ENCODE data around the gene CUX1. TPM values are rescaled to one million over a fixed set of nuclear protein-coding genes. Genes with fewer than 3 reads are reported as not detected.
"Not testable (repeated sequence)": the region's sequence is repeated elsewhere in the genome, so short reads cannot be mapped to it uniquely, and the experiment has no call there.

The CUX1 gene
- total RNA-seq, 1 experiment from 2014 or later, result 54.8 TPM

DNA sequence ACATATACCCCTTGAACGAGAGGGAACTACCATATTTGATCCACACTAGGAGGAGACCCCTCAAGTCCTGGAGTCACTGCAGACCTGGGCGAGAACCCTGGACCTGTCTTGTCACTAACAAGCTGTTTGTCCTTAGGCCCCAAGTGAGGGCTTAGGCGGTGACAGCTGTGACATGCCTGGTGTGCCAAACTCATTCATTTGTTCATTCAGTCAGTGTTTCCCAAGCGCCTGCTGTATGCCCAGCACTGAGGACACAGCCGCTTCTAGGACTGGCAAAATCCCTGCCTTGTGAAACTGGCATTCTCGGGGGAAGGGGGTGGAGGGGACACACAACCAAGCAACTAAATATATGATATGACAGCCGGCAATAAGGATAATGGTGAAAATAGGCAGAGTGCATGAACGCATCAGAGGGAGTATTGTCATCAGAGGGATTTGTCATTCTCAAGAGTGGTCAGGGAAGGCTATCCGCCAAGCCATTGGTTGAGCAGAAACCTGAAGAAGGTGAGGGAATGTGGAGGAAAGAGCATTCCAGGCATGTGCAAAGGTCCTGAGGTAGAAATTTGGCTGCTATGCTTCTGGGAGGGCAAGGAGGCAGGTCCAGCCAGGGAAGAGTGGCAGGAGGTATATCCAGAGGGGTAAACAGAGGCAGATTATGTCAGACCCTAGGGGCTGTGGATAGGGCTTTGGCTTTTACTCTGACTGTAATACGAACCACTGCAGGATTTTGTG lies 480.2 kb downstream of the CUX1 start:
- no peak for DNase-seq
- CTCF ChIA-PET, result no interaction called here
- intact Hi-C loops (cut with micrococcal nuclease; ENCODE audit: unreplicated experiment), result no loop called here
- Mint-ChIP-seq H3K9me3 (ENCODE audit: low read depth, unreplicated experiment) (no peaks in the 10 kb centered on the region), H3K27me3 (ENCODE audit: unreplicated experiment) (no peaks in the 10 kb centered on the region), H3K4me1 (ENCODE audit: low read depth, unreplicated experiment) (no peaks in the 10 kb centered on the region), H3K27ac (ENCODE audit: unreplicated experiment) (no peak overlapping the region), H3K36me3 (ENCODE audit: insufficient read depth, unreplicated experiment) (no peaks in the 10 kb centered on the region), H3K4me3 (ENCODE audit: low read depth, unreplicated experiment) (no peak overlapping the region)
- TF ChIP-seq, protein P1, sequence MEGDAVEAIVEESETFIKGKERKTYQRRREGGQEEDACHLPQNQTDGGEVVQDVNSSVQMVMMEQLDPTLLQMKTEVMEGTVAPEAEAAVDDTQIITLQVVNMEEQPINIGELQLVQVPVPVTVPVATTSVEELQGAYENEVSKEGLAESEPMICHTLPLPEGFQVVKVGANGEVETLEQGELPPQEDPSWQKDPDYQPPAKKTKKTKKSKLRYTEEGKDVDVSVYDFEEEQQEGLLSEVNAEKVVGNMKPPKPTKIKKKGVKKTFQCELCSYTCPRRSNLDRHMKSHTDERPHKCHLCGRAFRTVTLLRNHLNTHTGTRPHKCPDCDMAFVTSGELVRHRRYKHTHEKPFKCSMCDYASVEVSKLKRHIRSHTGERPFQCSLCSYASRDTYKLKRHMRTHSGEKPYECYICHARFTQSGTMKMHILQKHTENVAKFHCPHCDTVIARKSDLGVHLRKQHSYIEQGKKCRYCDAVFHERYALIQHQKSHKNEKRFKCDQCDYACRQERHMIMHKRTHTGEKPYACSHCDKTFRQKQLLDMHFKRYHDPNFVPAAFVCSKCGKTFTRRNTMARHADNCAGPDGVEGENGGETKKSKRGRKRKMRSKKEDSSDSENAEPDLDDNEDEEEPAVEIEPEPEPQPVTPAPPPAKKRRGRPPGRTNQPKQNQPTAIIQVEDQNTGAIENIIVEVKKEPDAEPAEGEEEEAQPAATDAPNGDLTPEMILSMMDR (IDR thresholded peaks at IDR 0.05; ENCODE audit: unreplicated experiment), result no peak
- BruUV-seq (replicated peaks), result no TSS peak

DNA sequence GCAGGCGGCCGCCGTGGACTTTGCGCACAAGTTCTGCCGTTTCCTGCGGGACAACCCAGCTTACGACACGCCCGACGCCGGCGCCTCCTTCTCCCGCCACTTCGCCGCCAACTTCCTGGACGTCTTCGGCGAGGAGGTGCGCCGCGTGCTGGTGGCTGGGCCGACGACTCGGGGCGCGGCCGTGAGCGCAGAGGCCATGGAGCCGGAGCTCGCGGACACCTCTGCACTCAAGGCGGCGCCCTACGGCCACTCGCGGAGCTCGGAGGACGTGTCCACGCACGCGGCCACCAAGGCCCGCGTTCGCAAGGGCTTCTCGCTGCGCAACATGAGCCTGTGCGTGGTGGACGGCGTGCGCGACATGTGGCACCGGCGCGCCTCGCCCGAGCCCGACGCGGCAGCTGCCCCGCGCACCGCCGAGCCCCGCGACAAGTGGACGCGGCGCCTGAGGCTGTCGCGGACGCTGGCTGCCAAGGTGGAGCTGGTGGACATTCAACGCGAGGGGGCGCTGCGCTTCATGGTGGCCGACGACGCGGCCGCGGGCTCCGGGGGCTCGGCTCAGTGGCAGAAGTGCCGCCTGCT lies 483.3 kb downstream of the CUX1 start:
- no peaks in the 10 kb centered on the region for H3K27me3 Mint-ChIP-seq (ENCODE audit: unreplicated experiment)
- H3K4me1 Mint-ChIP-seq (ENCODE audit: low read depth, unreplicated experiment), result no peaks in the 10 kb centered on the region
- intact Hi-C loops (cut with micrococcal nuclease; ENCODE audit: unreplicated experiment), result no loop called here
- H3K27ac Mint-ChIP-seq (ENCODE audit: unreplicated experiment), result no peak overlapping the region
- H3K36me3 Mint-ChIP-seq (ENCODE audit: insufficient read depth, unreplicated experiment), result no peaks in the 10 kb centered on the region
- no peaks in the 10 kb centered on the region for H3K9me3 Mint-ChIP-seq (ENCODE audit: low read depth, unreplicated experiment)
- BruUV-seq (replicated peaks), result no TSS peak
- CTCF ChIA-PET, result no interaction called here
- TF ChIP-seq, protein P1 (IDR thresholded peaks at IDR 0.05; ENCODE audit: unreplicated experiment), result no peak
- H3K4me3 Mint-ChIP-seq (ENCODE audit: low read depth, unreplicated experiment), result no peak overlapping the region
- DNase-seq, result no peak

DNA sequence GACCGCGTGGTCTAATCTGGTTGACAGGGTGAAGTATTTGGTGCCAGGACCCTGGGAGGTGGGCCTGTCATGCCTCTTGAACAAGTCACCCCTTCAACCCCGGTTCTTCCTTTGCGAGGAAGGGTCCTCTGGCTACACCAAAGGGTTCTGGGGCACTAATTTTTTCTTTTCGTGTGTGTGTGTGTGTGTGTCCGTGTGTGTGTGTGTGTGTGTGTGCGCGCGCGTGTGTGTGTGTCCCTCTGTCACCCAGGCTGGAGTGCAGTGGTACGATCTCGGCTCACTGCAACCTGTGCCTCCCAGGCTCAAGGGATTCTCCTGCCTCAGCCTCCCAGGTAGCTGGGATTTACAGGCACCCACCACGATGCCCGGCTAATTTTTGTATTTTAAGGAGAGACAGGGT lies 483.9 kb downstream of the CUX1 start:
- H3K4me3 Mint-ChIP-seq (ENCODE audit: low read depth, unreplicated experiment); H3K27ac Mint-ChIP-seq (ENCODE audit: unreplicated experiment); BruUV-seq (replicated peaks); H3K9me3 Mint-ChIP-seq (ENCODE audit: low read depth, unreplicated experiment); DNase-seq; H3K36me3 Mint-ChIP-seq (ENCODE audit: insufficient read depth, unreplicated experiment); CTCF ChIA-PET; intact Hi-C loops (cut with micrococcal nuclease; ENCODE audit: unreplicated experiment); H3K27me3 Mint-ChIP-seq (ENCODE audit: unreplicated experiment); H3K4me1 Mint-ChIP-seq (ENCODE audit: low read depth, unreplicated experiment): not testable (repeated sequence)

DNA sequence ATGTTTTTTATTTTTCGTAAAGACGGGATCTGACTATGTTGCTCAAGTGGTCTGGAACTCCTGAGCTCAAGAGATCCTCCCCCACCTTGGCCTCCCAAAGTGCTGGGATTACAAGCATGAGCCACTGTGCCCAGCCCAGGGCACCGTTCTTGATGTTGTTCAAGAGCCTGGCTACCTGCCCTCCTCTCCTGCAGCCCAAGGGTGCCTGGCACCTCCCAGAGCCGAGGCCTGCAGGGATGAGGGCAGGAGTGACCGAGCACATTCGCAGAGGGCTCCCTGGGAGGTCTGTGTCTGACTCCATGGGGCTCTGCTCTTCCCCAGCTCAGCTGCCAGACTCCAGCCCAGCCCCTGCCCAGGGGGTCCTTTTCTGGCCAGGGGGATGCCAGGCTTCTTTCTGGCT lies 484.6 kb downstream of the CUX1 start:
- H3K4me3 Mint-ChIP-seq (ENCODE audit: low read depth, unreplicated experiment), result no peak overlapping the region
- intact Hi-C loops (cut with micrococcal nuclease; ENCODE audit: unreplicated experiment), result no loop called here
- no peak for DNase-seq
- no peaks in the 10 kb centered on the region for H3K9me3 Mint-ChIP-seq (ENCODE audit: low read depth, unreplicated experiment)
- H3K36me3 Mint-ChIP-seq (ENCODE audit: insufficient read depth, unreplicated experiment), result no peaks in the 10 kb centered on the region
- BruUV-seq (replicated peaks), result no TSS peak
- H3K27me3 Mint-ChIP-seq (ENCODE audit: unreplicated experiment), result no peaks in the 10 kb centered on the region
- H3K4me1 Mint-ChIP-seq (ENCODE audit: low read depth, unreplicated experiment), result no peaks in the 10 kb centered on the region
- H3K27ac Mint-ChIP-seq (ENCODE audit: unreplicated experiment), result no peak overlapping the region
- TF ChIP-seq, protein P1 (IDR thresholded peaks at IDR 0.05; ENCODE audit: unreplicated experiment), result no peak
- CTCF ChIA-PET, result no interaction called here
